ENCODE data around the gene PHETA2.

Gene PHETA2, protein sequence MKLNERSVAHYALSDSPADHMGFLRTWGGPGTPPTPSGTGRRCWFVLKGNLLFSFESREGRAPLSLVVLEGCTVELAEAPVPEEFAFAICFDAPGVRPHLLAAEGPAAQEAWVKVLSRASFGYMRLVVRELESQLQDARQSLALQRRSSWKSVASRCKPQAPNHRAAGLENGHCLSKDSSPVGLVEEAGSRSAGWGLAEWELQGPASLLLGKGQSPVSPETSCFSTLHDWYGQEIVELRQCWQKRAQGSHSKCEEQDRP

DNA sequence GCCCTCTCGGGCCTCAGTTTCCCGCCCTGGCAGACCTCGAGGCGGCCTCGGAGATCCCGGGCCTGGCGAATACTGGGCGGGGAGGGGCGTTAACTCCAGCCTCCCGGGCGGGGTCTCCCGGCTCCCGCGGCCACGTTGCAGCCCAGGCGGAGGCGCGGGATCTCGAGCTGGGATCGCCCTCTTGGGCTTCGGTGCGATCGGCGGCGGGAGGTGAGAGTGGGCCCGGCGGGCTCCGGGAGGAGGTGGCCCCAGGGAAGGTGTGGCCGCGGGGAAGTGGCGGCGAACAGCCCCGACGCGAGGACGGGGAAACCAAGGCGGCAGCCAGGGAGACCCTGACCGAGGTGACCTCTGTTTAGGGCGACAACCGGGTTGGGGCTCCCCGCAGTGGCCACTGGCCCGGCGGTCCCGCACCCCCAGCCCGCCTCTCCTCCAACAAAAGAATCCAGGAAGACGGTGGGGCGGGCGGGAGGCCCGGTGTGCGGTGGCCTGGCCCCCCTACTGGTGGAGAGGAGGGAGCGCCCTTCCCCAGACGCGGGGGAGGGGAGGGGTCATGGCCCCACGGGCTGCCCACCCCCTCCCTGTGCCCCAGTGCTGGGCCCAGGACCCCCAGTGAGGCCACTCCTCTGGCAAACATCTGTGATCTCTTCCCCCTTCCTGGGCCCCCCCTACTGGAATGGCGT lies at the start of gene PHETA2:
Gene PHETA2 (plus strand): TSS at position 117 of the 680 bp plus-strand sequence. CDS start 3,046 bp downstream, outside the sequence.
- no peak for FAIRE-seq

DNA sequence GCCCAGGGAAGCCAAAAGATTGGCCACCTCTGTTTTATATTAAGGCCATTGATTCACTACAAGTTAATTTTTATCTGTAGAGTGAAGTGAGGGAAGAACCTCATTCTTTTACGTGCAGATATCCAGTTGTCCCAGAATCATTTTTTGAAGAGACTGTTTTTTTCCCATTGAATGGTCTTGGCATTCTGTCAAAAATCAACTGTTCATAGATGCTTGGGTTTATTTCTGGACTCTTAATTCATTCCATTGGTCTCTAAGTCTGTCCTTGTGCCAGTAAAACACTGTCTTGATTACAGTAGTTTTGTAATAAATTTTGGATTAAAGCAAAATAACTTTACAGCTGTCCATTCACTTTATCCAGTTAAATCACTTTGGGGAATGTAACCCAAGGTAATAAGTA lies 48.6 kb upstream of the PHETA2 start:
- no peak for FAIRE-seq

DNA sequence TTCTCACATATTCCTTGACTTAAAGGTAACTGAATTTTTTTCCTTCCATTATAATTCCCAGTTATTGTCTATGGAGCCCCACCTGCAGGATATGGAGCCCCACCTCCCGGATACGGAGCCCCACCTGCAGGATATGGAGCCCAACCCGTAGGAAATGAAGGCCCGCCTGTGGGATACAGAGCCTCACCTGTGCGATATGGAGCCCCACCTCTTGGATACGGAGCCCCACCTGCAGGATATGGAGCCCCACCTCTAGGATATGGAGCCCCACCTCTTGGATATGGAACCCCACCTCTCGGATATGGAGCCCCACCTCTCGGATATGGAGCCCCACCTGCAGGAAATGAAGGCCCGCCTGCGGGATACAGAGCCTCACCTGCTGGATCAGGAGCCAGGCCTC lies 47.3 kb upstream of the PHETA2 start:
- no peak for FAIRE-seq

DNA sequence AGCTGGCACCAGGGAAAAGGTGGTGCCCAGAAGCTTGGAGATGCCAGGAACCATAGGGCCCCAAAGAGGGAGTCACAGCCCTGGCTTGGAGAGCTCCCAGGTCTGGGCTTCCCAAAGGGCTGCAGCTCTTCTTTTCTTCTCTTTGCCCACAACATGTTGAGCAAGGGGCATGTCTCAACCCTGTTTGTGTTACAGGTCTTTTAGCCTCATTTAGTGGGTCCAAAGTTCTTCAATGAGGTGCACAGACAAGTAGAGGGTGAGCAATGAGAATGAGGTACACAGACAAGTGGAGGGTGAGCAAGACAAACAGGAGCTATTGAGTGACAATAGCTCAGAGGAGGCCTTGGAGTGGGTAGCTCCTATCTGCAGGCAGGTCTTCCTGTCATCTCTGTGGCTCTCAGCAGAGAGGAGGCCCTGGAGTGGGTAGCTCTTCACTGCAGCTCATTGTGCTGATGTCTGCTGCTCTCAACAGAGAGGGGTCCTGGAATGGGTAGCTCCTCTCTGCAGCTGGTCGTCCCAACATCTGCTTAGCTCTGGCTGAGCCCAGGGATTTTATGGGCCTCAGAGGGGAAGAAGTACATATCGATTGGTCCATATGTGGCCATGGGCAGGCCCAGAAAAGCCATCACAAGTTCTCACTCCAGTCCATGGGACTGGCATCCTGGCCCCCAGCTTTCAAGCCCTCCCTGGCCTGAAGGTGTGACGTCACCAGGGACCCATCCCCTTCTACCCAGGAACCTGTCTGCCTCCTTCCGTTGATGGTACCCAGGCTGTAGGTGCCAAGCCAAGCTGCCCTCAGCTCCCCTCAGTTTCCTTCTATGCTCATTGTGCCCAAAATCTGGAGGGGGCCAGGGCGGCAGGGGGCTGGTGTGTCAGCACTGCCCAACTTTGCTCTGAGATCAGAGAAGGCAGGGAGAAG lies 40.5 kb upstream of the PHETA2 start:
- FAIRE-seq: no peak

DNA sequence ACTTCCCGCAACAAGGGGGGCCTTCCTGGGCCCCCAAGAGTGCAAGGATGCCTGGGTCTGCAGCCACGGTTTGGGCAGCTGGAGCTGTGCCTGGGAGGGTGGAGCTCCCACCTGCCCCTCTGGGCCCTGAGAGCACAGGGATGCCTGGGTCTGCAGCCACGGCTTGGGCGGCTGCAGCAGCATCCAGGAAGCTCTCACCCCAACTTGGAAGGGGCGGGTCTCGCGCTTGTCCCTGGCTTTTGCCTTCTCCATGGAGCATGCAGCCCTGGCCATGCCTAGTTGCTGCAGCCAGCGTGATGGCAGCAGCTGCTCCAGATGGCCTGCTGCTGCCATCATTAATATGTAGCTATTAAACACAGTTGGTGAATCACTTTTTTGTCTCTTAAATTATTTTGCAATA lies 38.8 kb upstream of the PHETA2 start:
- no peak for FAIRE-seq

DNA sequence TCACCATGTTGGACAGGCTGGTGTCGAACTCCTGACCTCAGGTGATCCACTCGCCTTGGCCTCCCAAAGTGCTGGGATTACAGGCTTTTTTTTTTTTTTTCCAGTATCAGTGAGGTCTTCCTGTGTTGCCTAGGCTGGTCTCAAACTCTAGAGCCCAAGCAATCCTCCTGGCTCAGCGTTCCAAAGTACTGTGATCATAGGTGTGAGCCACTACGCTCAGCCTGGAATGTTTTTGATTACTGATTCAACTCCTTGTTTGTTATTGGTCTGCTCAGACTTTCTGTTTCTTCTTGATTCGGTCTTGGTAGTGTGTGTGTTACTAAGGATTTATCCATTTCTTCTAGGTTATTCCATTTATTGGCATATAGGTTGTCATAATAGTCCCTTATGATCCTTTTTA lies 34.8 kb upstream of the PHETA2 start:
- no peak for FAIRE-seq

DNA sequence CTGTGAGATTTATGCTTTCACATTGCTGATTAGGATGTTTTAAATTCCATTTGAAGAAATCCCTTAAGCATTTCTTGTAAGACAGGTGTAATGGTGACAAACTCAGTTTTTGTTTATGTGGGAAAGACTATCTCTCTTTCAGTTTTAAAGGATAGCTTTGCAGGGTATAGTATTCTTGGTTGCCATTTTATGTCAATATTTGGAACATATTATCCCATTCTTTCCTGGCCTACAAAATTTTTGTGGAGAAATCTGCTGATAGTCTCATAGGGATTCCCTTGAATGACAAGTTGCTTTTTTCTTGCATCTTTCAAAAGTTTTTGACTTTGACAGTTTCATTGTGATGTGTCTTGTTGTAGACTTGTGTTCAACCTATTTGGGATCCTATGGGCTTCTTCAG lies 32.3 kb upstream of the PHETA2 start:
- no peak for FAIRE-seq

DNA sequence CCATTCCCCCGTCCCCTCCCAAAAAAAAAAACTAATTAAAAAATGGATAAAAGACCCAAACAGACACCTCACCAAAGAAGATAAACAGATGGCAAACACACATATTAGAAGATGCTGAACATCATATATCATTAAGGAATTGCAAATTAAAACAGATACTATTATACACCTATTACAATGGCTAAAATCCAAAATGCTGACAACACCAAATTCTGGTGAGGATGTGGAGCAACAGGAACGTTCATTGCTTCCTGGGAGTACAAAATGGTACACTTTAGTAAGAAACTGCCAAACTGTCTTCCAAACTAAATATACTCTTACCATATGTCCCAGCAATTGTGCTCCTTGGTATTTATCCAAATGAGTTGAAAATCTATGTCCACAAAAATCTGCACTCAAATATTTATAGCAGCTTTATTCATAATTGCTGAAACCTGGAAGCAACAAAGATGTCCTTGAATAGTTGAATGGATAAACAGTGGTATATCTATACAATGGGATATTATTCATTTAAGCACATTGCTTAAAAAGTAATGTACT lies 23.3 kb upstream of the PHETA2 start:
- FAIRE-seq: no peak

DNA sequence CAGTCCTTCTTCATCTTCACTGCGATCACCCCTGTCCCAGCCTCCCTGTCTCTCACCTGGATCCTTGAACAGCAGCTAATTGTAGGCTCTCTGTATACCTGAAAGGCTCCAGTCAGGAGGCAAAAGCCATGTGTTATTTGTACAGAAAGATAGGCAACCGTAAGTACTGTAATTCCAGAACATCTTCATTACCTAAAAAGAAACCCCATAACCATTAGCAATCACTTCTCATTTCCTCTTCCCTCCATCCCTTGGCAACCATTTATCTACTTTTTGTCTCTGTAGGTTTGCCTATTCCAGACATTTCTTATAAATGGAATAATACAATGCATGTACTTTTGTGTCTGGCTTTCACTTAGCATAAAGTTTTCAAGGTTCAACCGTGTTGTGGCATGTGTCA lies 21.3 kb upstream of the PHETA2 start:
- FAIRE-seq: no peak

DNA sequence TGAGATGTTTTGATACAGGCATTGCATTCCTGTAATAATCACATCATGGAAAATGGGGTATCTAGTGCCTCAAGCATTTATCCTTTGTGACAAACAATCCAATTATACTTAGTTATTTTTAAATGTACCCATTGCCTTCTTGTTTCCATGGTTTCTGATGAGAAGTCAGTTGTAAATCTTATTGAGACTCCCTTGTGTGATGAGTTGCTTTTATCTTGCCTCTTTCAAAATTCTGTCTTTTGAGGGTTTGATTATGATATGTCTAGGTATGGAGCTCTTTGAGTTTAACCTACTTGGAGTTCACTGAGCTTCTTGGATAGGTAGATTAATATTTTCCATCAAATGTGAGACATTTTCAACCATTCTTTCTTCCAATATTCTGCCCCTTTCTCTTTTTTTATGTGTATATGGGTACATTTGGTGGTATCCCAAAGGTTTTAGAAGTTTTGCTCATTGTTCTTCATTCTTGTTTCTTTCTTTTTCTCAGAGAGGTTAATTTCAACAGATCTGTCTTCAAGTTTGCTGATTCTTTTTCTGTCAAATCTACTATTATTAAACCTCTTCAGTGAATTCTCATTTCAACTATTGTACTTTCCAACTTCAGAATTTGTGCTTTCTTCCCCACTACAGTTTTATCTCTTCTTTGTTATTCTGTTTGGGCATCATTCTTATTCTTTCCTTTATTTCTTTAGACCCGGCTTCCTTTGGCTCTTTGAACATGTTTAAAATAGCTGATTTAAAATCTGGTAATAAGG lies 17.1 kb upstream of the PHETA2 start:
- FAIRE-seq: no peak

DNA sequence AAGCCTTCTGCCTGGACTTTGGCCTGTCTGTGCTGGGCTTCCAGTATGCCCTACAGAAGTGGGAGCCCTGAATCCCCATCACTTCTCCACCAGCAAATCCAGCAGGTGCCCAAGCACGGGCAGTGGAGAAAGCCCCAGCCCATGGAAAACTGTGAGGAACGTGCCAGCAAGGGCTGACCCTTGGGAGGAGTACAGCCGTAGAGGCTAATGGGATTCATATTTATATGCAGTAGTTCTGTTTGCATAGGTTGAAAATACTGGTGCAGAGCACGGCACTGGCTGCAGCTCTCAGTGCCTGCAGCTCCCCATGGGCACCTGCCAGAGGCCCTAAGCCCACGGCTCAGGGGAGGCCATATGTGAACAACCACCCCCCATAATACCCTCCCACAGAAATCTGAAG lies 13.6 kb upstream of the PHETA2 start:
- no peak for FAIRE-seq

DNA sequence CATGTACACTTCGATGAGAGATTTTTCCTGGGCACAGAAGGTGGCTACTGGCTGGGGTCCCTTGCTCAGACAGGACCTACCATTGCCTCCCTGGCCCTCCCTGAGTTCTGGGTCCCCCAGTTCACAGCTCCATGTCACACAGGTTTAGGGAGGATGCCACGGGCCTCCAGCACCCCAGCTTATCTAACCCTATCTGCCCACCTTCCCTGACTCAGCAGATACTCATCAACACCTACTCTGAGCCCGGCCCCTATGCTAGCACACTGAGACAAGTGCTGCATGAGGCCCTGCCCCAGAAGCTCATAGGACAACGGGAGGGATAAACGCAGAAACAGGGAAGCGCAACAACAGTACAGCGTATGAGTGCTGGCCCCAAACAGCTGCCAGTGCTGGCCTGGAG lies 13.0 kb upstream of the PHETA2 start:
- FAIRE-seq: no peak

DNA sequence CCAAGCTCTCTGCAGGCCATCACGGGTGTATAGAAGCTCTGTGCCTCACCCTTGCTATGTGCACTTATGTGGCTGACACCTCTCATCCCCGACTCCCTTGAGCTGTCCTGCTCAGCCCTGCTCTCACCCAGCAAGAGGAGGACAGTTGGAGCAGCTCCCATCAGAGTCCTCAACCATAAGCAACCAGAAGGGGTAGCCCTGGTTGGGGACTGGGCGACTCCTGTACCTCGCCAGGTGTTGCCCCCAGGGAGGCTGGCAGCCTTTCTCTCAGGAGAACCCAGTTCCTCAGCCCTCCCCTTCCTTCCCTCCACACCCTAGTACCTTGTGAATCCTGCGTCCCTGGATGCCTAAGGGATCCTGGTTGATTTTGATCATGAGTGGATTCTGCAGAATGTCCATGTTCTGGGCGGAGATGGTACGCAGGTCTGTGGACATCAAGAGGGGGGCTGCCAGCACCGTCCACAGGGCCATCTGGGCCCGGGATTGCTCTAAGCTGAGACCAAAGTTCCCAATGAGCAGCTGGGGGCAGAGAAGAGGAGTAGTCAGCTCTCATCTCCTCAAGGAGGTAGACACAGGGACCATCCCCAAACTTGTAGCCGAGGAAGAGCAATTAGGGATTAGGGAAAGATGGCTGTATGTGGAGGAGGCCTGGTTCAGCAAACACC lies 11.4 kb upstream of the PHETA2 start:
- FAIRE-seq: no peak

DNA sequence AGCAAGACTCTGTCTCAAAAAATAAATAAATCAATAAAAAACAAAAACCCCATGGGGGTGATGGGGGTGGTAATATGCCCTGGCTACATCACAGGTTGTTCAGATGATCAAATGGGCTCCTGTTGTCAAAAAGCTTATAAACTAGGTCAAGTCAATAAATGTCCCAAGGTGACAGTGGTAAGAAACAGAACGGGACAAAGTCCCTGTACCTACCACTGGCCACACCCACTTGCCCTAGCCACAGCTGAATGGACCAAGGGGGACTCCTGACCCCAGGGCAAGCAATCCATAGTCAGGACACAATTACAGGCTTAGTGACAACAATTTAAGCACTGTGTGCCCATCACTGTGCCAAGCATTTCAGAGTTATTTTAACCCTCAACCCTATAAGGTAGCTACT lies 9.4 kb upstream of the PHETA2 start:
- no peak for FAIRE-seq

DNA sequence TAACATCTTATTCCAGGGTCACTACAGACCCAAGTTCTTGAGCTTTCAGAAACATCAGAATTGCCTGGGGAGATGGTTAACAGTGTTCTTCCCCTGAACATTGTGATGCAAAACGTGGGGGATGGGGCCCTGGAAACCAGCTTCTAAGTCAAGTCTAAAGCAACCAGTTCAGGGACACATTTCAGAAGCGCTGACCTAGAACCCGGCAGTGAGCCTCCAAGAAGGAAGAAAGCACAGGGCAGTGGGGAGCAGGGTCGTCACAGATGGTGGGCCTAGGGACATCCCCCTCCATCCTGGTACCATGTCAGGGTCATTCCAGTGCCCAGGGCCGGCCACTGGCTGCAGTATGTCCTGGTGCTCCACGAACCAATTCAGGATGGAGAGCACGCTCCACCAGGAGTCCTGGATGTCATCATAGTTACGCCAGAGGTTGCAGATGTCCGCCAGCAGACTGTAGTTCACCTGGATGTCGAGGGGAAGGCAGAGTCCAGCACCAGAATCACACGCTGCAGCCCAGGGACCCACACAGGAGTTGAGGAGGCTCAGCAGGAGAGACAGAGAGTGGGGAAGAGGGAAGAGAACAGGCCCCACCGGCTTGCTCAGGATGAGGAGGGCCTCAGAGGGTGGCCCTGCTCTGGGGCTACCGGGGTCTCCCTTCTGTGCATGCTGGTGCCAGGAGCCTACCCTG lies 8.5 kb upstream of the PHETA2 start:
- no peak for FAIRE-seq

DNA sequence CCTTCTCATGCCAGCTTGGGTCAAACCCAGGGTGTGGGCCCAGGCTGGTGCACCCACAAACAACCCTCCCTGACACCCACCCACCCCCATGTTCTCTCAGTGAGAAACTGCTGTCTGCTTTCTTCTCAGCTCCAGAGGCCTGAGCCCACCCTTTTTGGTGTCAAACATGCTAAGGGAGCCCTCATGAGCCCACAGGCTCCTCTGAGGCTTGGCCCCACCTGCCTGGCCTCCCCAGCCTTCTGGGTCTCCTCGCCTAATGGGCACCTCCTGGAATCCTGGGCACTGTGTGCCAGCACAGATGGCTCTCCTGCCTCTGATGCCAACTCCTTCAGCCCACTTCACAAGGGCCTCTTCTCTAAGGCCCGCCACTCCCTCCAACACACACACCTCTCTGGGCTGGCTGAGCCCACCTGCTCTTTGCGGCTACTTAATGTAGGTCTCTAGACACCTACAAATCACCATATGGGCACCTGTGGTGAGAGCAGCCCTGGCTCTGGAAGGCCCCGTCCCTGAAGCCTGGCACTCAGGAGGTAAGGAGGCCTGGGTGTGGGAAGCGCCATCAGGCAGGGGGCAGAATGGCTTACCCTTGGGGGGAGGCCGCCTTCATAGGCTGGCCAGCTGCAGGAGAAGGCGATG lies 7.8 kb upstream of the PHETA2 start:
- FAIRE-seq: no peak

DNA sequence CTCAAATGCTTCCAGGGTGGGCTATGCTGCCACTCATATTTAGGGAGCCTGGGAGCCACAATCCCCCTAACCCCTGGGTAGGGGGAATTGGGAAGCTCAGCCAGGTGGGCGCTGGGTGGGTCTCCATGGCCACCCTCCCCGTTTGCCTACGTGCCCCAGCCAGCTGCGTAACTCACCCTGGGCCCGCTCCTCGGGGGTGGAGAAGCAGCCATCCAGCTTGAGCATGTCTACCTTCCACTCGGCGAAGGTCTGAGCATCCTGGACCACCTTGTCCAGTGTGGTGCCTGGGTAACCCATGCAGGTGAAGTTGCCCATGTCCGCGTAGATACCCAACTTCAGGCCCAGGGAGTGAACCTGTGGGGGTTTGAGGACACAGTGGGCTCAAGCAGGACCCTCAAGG lies 7.1 kb upstream of the PHETA2 start:
- FAIRE-seq: no peak

DNA sequence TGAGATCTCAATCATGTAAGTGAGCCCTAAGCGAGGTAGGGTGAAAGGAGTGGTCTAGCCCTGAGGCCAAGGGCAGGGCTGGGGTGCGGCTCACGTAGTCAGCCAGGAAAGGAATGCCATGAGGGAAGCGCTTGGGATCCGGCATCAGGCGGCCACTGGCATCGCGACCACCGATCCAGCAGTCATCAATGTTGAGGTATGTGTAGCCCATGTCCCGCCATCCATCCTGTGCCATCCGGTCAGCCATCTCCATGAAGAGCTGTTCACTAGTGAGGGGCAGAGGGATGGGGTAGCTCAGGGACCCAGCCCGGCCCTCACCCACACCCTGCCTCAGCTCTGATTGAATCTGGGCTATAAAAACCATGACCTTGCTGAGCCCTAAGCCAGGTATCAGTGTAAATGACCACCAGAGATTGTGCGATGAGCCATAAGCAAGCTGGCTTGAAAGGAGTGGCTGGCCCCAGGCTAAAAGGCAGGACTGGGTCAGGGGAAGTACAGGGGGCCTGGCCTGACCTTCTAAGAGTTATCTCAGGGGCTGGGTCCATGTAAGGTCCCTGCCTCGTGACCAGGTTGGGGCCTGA lies 6.3 kb upstream of the PHETA2 start:
- FAIRE-seq: no peak

DNA sequence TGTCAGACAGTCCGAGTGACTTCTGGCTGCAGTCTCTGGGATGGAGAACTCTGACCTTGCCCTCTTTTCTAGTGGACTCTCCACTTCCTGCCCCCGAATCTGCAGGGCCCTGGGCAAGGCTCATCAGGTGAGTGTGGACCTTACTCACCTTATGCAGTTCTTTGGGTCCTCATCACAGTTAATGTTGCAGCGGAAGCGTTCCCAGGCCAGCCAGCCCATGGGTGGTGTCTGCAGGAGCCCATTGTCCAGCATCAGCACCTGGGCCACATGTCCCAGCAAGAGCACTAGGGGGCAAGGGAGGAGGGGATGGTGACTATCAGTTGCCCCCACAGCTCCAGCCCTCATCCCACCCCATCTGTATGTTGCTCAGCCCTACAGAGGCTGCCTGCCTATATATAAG lies 5.8 kb upstream of the PHETA2 start:
- no peak for FAIRE-seq

DNA sequence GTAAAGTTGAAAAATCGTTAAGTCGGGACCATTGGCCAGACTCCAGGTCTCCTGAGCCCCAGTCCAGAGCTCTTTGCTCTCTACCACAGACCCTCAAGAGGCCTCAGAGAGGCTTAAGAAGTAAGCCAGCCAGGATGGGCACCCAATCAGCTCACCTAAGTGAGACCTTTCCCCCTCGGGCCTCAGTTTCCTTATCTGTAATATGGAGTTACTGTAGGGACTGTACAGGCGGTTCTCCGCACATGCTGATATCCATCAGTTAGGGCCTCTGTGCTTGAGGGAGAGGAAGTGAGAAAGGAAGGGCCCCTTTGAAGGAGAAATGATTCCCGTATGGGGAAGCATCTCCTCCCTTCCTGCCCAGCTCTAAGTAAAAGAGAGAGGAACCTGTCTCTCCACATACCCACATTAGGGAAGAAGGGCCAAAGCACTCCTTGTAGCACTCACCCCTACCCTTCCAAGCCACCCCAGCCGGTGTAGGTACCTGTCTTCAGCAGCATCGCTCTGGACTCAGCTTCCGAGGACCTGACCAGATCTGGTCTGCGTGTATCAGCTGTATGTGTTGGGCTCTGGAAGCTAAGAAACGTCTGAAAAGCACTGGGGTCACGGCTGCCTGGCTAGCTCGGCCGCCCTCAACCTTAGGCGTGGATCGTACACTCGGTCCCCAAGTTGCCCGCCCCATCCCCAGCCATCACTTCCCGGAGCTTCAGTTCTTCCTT lies 4.1 kb upstream of the PHETA2 start:
- FAIRE-seq: no peak
